Sigmoid colon (tissue), 3 donors: ENCODE results near the gene EPDR1.
"Not testable (repeated sequence)": the region's sequence is repeated elsewhere in the genome, so short reads cannot be mapped to it uniquely, and the experiment has no call there.

Source experiments
- POLR2A ChIP-seq, 2 donors: fragments of 450-650 bp; IDR thresholded peaks; one replicate each; pipeline ENCODE4 v1.6.1; 2016; ENCODE audit warnings: antibody characterized with exemption in 2 of 2, mild to moderate bottlenecking in 2 of 2, moderate library complexity in 2 of 2
- TF ChIP-seq, protein P1 (sequence below), 4 experiments: fragments of 450-650 bp in 3 of 4; fragments of 200-600 bp in 1 of 4; IDR thresholded peaks; one replicate each; pipeline ENCODE4 v1.5.1; 2016 to 2019; ENCODE audit warnings: antibody characterized with exemption in 4 of 4, mild to moderate bottlenecking in 3 of 4, moderate library complexity in 2 of 4

DNA sequence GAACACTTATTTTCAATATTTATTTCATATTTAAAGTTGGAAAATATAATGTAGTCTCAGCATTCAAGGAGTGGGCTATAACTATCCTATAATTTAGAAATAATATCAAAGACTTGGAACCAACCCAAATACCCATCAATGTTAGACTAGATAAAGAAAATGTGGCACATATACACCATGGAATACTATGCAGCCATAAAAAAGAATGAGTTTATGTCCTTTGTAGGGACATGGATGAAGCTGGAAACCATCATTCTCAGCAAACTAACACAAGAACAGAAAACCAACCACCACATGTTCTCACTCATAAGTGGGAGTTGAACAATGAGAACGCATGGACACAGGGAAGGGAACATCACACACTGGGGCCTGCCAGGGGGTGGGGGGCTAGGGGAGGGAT is 33.8 kb downstream of the EPDR1 start:
- TF ChIP-seq POLR2A (IDR thresholded peaks at IDR 0.05) = not testable (repeated sequence)
- TF ChIP-seq, protein P1, sequence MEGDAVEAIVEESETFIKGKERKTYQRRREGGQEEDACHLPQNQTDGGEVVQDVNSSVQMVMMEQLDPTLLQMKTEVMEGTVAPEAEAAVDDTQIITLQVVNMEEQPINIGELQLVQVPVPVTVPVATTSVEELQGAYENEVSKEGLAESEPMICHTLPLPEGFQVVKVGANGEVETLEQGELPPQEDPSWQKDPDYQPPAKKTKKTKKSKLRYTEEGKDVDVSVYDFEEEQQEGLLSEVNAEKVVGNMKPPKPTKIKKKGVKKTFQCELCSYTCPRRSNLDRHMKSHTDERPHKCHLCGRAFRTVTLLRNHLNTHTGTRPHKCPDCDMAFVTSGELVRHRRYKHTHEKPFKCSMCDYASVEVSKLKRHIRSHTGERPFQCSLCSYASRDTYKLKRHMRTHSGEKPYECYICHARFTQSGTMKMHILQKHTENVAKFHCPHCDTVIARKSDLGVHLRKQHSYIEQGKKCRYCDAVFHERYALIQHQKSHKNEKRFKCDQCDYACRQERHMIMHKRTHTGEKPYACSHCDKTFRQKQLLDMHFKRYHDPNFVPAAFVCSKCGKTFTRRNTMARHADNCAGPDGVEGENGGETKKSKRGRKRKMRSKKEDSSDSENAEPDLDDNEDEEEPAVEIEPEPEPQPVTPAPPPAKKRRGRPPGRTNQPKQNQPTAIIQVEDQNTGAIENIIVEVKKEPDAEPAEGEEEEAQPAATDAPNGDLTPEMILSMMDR (IDR thresholded peaks at IDR 0.05) = not testable (repeated sequence)
